Ascending aorta (tissue), 2 donors: Measurements from ENCODE around the gene ADAMTS2. TPM values are rescaled to one million over a fixed set of nuclear protein-coding genes. Genes with fewer than 3 reads are reported as not detected.

ENCODE experiments used
- DNase-seq, 2 donors: peaks; one replicate each; pipeline ENCODE4 v3.0.0-alpha.2; 2019; ENCODE audit warnings: low spot score in 2 of 2
- H3K27ac ChIP-seq, 2 donors: fragments of 200-600 bp; sonication (generic); one replicate each; pipeline ENCODE4 v1.5.1; 2016 to 2017; ENCODE audit warnings: mild to moderate bottlenecking in 1 of 2
- H3K27me3 ChIP-seq: fragments of 200-600 bp; sonication (generic); one replicate; pipeline ENCODE4 v1.5.1; 2017
- H3K36me3 ChIP-seq, 2 donors: fragments of 200-600 bp; sonication (generic); one replicate each; pipeline ENCODE4 v1.5.1; 2016
- H3K4me1 ChIP-seq, 2 donors: fragments of 200-600 bp; sonication (generic); one replicate each; pipeline ENCODE4 v1.5.1; 2016 to 2017; ENCODE audit warnings: mild to moderate bottlenecking in 1 of 2
- H3K4me3 ChIP-seq, 2 donors: fragments of 200-600 bp; sonication (generic); one replicate each; pipeline ENCODE4 v1.5.1; 2016 to 2017; ENCODE audit warnings: mild to moderate bottlenecking in 1 of 2
- H3K9me3 ChIP-seq, 2 donors: fragments of 200-600 bp; sonication (generic); one replicate each; pipeline ENCODE4 v1.5.1; 2016
- intact Hi-C: fragments of 100-400 bp; cut with DNase I; formaldehyde crosslinking; loops from one replicate; pipeline ENCODE4 v1.15.1; 2023
- total RNA-seq: library from RNA; depleted of rRNA; stranded (reverse); fragments of >200 nt; gene quantifications from one replicate; pipeline ENCODE4 v1.1.0, GENCODE V29; 2016
- TF ChIP-seq, protein P1 (sequence below), 3 experiments: fragments of 200-600 bp in 2 of 3; fragments of 450-650 bp in 1 of 3; sonication (generic) in 2 of 3; IDR thresholded peaks; one replicate each; pipeline ENCODE4 v1.5.1; 2016 to 2019; ENCODE audit warnings: antibody characterized with exemption in 3 of 3, mild to moderate bottlenecking in 1 of 3, moderate library complexity in 1 of 3

The ADAMTS2 gene
- total RNA-seq, 1 donor from 2014 or later: 51.0 TPM

DNA sequence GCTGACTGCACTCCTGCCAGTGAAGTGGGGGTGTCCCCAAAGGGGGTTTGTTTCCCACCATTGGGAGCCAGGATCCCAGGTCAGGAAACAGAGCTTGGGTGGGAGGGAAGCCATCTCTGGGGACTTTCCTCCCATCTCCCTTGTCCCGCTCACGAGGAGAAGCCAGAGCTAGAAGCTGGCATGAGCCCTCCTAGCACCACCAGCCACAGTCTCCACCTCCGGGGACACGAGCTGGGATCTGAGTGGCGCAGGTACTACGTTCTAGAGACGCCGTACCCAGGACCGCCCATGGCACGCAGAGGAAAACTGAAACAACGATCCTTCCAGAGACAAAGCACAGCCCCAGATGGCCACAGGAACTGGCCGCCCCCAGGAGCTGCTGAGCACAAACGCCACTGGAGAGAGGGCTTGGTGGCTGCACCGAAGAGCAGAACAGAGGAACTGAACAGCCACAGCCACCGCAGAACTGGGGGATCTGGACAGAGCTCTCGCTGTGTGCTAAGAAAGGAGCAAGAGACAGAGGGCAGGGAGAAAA, 29.8 kb downstream of the ADAMTS2 start:
- TF ChIP-seq, protein P1, sequence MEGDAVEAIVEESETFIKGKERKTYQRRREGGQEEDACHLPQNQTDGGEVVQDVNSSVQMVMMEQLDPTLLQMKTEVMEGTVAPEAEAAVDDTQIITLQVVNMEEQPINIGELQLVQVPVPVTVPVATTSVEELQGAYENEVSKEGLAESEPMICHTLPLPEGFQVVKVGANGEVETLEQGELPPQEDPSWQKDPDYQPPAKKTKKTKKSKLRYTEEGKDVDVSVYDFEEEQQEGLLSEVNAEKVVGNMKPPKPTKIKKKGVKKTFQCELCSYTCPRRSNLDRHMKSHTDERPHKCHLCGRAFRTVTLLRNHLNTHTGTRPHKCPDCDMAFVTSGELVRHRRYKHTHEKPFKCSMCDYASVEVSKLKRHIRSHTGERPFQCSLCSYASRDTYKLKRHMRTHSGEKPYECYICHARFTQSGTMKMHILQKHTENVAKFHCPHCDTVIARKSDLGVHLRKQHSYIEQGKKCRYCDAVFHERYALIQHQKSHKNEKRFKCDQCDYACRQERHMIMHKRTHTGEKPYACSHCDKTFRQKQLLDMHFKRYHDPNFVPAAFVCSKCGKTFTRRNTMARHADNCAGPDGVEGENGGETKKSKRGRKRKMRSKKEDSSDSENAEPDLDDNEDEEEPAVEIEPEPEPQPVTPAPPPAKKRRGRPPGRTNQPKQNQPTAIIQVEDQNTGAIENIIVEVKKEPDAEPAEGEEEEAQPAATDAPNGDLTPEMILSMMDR (IDR thresholded peaks at IDR 0.05): no peak
- H3K4me1 ChIP-seq: peaks cover 4 to 6% of the 10 kb centered on the region in 2 donors
- H3K27ac ChIP-seq: peak overlapping the region in 1 of 2 donors; percentile 75
- H3K9me3 ChIP-seq: no peaks in the 10 kb centered on the region
- no peaks in the 10 kb centered on the region for H3K27me3 ChIP-seq
- H3K36me3 ChIP-seq: no peaks in the 10 kb centered on the region
- intact Hi-C loops: loop anchor here (2.0 kb wide), 1 partner anchor 29 kb away; the partner anchor contains the start of gene ADAMTS2
- H3K4me3 ChIP-seq: no peak overlapping the region
- DNase-seq: no peak

DNA sequence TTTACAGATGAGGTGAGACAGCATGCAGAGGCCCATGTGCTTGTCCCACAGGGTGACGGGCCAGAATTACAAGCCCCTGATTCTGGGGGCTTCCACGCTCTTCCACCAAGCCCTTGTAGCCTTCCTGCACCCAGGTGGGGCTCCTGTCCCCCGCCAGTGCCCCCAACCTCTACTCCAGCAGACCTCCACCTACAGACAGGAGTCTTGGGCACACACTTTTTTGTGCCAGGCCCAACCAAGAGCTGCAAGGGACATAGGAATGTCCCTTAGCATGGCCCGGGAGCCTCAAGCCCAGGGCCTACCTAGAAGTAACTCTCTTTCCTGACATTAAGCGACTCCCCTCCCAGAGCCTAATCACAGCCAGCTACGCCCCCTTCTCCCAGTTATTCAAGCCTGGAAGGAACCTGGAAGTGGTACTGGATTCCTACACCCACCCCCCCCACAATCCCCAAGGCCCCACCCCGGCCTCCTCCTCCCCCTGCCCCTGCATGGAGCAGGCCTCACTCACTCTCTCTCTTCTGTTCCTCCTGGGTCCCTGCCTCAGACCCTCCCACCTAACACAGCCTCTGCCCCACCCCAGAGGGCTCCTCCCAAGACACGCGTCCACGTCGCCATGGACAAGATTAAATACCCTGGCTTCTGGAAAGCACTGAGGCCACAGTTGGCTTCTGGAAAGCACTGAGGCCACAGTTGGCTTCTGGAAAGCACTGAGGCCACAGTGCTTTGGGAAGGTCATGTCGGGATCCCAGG, 30.5 kb downstream of the ADAMTS2 start:
- no peak for DNase-seq
- no peaks in the 10 kb centered on the region for H3K36me3 ChIP-seq
- TF ChIP-seq, protein P1 (IDR thresholded peaks at IDR 0.05): no peak
- H3K27me3 ChIP-seq: no peaks in the 10 kb centered on the region
- H3K4me1 ChIP-seq: peaks cover 4 to 6% of the 10 kb centered on the region in 2 donors
- peak overlapping the region; percentile 63 to 75 for H3K27ac ChIP-seq
- intact Hi-C loops: loop anchor here (2.0 to 5.0 kb wide), 2 partner anchors 30 to 47 kb away; partner anchors contain the start of gene ADAMTS2
- peak overlapping the region; percentile 14 to 45 for H3K4me3 ChIP-seq
- no peaks in the 10 kb centered on the region for H3K9me3 ChIP-seq

DNA sequence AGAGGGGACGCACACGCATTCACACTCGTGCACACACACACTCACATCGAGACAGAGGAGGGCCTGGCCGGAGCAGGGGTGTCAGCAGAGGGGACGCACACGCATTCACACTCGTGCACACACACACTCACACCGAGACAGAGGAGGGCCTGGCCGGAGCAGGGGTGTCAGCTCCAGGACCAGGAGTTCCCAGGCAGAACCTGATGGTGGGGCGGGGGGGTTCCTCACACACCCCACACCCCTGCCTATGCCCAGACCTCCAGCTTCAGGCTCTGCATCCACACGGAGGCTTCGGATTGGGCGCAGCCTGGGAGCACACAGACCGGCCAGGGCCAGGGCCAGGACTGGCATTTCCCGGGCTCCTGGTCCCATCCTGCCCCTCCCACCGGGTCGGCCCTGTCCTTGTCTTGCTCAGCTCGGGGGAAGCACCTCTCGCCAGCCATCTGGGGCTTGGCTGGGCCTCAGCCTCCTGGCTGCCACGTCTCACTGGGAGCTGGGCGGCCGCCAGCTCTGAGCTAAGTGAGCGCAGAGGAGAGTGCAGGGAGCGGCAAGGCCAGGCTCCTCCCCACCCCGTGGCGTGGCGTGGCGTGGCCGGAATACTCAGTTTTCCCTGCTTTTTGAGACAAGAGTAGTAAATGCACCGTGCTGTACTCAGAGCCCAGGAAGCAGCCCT, 31.3 kb downstream of the ADAMTS2 start:
- DNase-seq: peak; percentile 69 to 91
- Histone ChIP-seq H3K4me1 (peaks cover 4 to 6% of the 10 kb centered on the region in 2 donors), H3K36me3 (no peaks in the 10 kb centered on the region), H3K9me3 (no peaks in the 10 kb centered on the region), H3K27me3 (no peaks in the 10 kb centered on the region), H3K4me3 (peak overlapping the region; percentile 14 to 45), H3K27ac (peak overlapping the region; percentile 63 to 75)
- TF ChIP-seq, protein P1 (IDR thresholded peaks at IDR 0.05): no peak
- intact Hi-C loops: loop anchor here (2.0 to 5.0 kb wide), 2 partner anchors 31 to 47 kb away; partner anchors contain the start of gene ADAMTS2

DNA sequence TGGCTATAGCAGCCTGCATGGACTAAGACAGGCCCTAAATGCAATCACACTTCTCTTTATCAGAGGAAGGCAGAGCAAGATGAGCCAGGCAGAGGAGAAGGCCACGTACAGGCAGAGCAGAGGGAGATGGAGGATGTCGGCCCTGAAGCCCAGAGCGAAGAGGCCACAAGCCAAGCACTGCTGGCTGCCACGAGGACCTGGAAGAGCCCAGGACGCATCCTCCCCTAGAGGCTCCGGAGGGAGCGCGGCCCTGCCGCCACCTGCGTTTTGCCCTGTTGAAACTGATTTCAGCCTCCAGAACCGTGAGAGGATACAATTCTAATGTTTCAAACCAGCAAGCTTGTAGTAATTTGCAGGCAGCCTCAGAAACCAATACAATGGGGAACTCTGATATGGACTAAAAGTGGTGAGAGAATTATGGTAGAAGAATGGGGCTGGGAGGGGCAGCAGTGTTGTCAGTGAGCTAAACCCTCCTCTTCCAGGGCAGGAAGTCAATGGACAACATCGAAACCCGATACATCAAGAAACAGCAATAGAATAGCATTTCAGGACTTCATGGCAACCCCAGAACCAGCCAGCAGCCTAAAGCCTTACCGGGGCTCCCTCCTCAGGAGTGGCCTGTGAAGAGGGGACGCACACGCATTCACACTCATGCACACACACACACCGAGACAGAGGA, 32.6 kb downstream of the ADAMTS2 start:
- Histone ChIP-seq H3K4me1 (peaks cover 4 to 6% of the 10 kb centered on the region in 2 donors), H3K27ac (no peak overlapping the region), H3K9me3 (no peaks in the 10 kb centered on the region), H3K36me3 (no peaks in the 10 kb centered on the region), H3K4me3 (no peak overlapping the region), H3K27me3 (no peaks in the 10 kb centered on the region)
- no peak for DNase-seq
- TF ChIP-seq, protein P1 (IDR thresholded peaks at IDR 0.05): no peak
- intact Hi-C loops: loop anchor here (5.0 kb wide), 1 partner anchor 45 kb away; no protein-coding TSS in a partner anchor

DNA sequence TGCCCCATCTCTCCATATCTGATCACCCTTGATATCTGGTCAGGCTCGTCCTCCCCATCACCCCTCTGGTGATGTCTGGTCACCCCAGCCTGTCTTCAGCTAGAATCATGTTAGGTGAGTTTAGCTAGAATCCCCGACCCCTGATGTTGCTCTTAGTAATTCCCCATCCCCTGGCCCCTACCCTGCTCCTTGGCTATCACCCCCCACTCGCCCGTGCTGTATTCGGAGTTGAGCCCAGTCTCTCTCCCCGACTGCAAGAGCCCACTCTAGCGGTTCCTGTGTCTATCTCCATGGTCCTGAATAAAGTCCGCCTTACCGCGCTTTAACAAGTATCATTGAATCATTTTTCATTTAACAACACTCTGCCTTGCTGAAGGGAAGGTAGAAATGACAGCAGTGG, 33.7 kb downstream of the ADAMTS2 start:
- TF ChIP-seq, protein P1 (IDR thresholded peaks at IDR 0.05): no peak
- H3K27me3 ChIP-seq: no peaks in the 10 kb centered on the region
- H3K27ac ChIP-seq: no peak overlapping the region
- H3K9me3 ChIP-seq: no peaks in the 10 kb centered on the region
- no peak overlapping the region for H3K4me3 ChIP-seq
- DNase-seq: no peak
- no peaks in the 10 kb centered on the region for H3K36me3 ChIP-seq
- H3K4me1 ChIP-seq: peaks cover 4 to 6% of the 10 kb centered on the region in 2 donors
- intact Hi-C loops: loop anchor here (5.0 kb wide), 1 partner anchor 44 kb away; no protein-coding TSS in a partner anchor
